GM19328 (cell line): ENCODE results near the gene GATA5.

Experiments used
- ATAC-seq: cut with Tn5 transposase; IDR thresholded peaks from one replicate; pipeline ENCODE4 v1.9.1; 2021; ENCODE audit warnings: mild to moderate bottlenecking, moderate library complexity; ENCODE audit not compliant: unreplicated experiment

Gene GATA5

GRCh38 chr20:62457098-62457497 is 18.7 kb downstream of the GATA5 start:
- ATAC-seq: no peak

DNA sequence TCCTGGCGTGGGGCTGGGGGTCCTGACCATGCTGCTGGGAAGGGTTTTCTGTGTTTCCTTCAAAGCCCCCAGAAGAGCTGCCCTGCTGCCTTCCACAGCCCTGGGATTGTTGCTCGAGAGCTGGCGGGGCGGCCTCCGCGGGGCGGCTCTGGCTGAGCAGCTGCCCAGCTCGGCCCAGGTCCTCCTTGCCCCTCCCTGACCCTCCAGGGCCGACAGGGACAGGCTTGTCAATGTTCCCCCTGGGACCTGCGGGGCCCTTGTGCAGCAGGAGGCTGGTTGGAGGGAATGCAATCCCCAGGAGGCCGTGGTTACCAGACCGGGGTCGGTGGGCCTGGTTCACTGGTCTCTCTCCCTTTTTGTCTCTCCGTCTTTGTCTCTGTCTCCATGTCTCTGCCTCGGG is 19.9 kb downstream of the GATA5 start:
- no peak for ATAC-seq

DNA sequence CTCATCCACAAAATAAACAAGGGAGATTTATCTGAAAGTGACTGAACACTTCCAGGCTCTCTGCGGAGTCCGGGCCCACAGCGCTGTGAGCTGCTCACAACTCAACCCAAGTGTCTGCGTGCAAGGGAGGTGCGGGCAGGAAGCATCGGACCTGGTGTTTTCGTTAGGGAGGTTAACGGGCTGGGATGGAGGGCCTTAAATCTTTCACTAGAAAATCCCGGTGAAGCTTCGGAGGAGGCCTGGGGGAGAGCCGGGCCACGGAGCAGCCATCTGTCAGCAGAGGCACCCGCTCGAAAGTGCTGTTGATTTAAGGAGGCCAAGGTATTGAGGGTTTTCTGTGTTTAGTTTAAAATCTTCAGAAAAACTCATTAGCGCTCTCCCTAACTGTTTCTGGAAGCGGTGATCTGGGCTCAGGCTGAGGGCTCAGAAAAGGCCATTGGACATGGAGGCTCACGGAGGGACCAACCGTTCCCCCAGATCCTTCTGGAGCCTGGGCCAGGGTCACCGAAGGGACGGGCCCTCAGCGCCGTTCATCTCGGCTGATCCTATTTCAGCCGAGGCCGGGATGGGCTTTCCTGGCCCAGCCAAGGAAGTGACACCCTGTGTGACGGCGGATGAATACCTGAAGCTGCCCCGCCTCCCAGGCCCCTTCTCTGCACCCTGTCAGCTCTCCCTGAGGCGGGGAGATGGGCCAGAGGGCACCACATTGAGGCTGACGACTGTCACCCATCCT is 20.7 kb downstream of the GATA5 start:
- ATAC-seq: no peak

DNA sequence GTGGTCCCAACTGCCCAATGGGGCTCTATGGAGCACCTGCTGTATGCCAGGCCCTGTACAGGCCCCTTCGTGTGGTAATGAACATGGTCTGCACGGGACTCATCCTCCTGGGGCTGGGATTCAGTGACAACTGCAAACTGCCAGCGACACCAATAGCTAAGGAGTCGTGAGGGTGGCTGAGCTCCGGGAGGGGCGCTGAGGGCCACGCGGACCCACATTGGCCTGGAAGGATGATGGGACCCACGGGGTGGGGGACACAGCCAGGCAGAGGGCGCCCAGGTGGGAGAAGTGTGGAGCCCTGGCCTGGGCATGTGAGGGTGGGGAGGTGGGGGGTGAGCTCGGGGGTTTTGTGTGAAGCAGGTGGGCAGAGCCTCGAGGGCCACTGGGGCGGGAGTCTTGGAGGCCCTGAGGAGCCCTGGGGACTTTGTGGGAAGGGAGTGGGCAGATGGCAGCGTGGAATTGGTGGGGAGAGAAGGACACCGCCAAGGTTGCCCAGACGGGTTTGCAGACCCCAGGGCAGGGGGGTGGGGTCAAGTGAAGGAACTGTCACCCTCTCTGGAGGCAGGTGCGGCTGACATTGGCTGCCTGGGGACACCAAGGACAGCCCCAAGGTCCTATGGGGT is 22.5 kb downstream of the GATA5 start:
- no peak for ATAC-seq

- no peak for ATAC-seq
Measured at GRCh38 chr20:62452475-62453095, 23.2 kb downstream of the GATA5 start.

- no peak for ATAC-seq
Measured at GRCh38 chr20:62451970-62452369, 23.8 kb downstream of the GATA5 start.

- no peak for ATAC-seq
Measured at GRCh38 chr20:62451156-62451767, 24.5 kb downstream of the GATA5 start.

- ATAC-seq: no peak
Measured at GRCh38 chr20:62449951-62450691, 25.7 kb downstream of the GATA5 start.

DNA sequence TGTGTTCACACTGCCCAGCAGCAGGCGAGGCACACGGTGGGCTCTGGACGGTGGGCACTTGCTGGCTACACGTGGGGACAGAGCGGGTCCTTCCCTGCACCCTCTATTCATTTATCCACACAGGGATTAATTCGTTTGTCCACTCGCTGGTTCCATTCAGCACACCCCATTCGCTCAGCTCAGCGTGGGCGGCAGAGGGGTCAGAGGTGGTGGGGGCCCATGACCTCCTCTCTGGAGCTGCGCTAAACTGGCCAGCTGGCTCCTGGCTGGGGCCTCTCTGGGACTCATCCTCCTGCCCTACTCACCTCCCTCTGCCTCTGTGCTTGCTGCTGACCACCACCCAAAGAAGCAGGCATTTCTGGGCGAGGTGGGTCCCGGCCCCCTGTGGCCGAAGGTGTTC is 27.0 kb downstream of the GATA5 start:
- no peak for ATAC-seq

DNA sequence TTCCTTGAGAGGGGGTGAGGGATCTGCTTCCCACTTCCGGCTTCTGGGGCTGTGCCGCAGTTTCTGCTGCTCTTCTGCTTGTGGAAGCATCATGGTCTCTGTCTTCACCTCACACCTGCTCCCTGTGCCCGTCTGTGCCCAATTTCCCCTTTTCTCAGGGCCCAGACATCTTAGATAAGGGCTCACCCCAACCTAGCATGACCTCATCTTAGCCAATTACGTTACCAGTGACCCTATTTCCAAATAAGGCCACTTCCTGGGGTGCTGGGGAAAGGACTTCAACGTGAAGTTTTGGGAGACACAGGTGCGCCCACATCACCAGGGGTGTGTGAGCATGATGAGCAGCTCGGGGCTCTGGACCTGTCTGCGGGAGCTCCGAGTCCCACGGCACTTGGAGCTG is 27.8 kb downstream of the GATA5 start:
- ATAC-seq: no peak

DNA sequence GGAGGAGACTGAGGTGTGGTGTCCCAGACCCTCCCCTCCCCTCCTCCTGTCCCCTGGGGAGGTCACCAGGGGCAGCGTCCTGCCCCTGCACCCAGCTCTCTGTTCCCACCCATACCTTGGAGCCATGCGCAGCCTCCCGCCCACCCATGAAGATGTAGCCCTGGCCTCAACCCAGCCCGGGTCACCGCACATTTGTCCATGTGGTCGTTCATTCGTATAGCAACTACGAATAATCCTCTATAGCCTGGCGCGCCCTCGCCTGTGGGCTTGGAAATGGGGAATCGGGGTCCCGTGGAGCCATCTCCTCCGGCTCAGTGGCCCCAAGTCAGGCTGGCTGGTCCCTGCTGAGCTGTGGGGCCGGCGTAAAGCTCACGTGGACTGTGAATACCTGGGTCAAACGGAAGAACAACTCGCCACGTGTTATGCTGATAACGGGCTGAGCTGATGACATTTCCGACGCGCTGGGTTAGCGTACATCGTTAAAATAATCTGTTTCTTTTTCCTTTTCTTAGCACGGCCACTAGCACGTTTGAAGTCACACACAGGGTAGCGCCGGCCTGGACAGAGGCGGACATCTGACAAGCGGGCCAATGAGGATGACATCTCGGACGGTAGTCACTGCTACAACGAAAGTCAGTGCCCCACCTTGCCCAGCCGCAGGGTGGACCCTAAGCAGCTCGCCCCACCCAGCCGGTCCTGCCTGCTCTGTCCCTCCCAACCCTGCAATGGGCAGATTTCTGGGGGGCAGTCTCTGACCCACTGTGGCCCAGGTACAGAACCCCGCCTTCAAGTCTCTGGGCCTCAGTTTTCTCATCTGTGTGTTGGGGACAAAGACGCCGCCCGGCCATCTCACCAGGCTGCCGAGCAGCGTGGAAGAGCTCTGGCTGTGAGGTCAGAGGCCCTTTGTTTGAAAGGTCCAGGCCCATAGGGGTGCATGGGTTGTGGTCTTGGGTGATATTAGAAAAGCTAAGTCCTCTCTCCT is 28.6 kb downstream of the GATA5 start:
- no peak for ATAC-seq

- no peak for ATAC-seq
Measured at GRCh38 chr20:62446481-62446880, 29.3 kb downstream of the GATA5 start.

DNA sequence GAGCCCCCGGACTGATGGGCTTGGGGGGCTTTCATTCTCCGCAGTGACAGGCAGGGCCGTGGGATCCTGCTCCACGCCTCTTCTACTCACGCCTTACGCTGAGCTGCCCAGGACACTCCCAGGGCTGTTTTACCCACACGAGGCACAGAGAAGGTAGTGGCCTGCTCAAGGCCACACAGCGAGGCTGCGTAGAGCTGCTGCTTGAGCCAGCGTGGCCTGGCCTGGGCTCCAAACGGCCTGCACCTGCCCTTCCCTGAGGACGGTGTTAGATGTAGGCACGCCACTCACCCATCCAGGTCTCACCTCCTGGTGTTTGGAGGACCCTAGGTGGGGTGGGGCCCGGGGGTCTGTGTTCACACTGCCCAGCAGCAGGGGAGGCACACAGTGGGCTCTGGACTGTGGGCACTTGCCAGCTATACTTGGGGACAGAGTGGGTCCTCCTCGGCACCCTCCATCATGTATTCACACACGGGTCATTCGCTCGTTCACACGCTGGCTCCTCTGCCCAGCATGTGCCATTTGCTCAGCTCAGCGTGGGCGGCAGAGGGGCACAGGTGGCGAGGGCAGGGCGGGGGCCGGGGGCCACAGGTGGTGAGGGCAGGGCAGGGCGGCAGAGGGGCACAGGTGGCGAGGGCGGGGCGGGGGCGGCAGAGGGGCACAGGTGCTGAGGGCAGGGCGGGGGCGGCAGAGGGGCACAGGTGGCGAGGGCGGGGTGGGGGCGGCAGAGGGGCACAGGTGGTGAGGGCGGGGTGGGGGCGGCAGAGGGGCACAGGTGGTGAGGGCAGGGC is 30.0 kb downstream of the GATA5 start:
- no peak for ATAC-seq

- no peak for ATAC-seq
Measured at GRCh38 chr20:62444286-62444685, 31.5 kb downstream of the GATA5 start.

DNA sequence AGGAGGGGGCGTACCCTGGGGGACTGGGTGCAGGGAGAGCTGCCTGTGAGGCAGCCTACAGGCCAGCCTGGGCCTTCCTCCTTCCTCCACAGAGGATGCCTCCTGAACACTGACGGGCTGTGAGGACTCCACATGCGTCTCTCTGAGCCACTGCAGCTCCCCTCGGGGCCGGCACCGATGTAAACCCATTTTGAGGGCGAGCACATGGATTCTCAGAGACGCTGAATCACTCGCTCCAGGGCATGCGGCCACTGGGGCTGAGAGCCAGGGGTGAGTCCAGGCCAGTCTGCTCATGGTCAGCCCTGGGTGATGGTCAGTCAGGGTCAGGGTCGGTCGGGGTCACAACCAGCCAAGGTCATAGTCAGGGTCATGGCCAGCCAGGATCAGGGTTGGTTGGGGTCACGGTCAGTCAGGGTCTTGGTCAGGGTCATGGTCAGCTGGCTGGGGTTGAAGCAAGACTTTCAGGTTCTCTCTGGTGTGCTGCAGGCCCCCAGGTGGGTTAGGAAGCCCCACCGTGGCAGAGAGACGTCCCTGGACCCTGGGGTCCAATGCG is 33.7 kb downstream of the GATA5 start:
- no peak for ATAC-seq

DNA sequence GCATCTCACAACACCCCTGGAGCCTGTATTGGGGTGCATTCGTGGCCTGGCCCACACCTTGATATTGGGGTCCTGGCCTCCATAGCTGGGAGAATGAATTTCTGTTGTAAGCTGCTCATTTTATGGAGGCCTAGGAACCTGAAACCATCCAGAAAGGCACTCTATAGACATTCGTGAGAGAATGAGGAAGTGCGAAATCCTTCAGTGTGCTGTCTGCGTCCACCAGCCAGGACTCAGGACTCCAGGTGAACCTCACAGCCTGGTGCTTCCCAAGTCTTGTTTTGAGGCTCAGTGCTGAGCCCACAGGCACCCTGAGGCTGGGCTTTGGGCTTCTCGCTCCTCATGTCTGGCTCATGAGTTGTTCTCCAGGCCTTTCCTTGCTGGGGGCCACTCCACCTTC is 36.6 kb downstream of the GATA5 start:
- ATAC-seq: no peak

DNA sequence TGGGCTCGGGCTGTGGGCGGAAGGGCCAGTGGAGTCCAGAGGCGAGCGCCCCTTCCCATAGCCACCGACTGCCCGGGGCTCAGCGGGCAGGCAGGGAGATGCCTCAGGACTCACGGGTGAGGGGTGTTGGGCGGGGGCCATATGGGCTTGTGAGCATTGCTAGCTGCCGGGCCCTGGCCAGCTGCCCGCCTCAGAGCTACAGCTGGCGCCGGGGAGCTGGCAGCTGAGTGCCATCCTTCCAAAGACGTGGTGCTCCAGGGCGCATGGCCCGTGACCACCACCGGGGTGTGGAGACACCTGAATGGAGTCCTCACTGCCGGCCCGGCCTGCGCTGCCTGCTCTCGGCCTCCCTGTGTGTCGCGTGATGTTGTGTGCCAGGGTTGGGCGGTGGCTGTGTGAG is 37.9 kb downstream of the GATA5 start:
- ATAC-seq: no peak

DNA sequence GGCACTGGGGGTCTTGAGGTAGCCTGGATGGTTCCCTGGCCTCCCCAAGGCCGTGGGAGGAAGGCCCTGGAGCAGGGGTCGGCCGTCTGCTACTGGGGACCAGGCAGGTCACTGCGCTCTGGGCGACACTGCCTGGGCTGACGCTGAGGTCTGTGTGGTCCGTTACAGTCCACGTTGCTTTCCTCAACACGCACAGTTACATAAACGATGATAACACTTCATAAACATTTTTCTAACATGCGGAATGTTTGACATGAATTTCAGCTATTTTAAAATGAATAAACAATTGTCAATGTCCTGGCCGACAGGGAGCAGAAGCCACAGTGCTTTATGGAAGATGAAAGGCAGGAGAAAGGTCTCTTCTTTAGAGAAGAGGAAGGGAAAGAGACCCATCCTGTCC is 38.3 kb downstream of the GATA5 start:
- no peak for ATAC-seq

- no peak for ATAC-seq
Measured at GRCh38 chr20:62436692-62437091, 39.1 kb downstream of the GATA5 start.
